Measurements from ENCODE around the gene NDUFA8. TPM values are rescaled to one million over a fixed set of nuclear protein-coding genes. Genes with fewer than 3 reads are reported as not detected.

Gene NDUFA8
- total and polyA plus RNA-seq, 2 of the 4 experiments (the other 2 are of a cell fraction) = 45.2 to 98.1 TPM

DNA sequence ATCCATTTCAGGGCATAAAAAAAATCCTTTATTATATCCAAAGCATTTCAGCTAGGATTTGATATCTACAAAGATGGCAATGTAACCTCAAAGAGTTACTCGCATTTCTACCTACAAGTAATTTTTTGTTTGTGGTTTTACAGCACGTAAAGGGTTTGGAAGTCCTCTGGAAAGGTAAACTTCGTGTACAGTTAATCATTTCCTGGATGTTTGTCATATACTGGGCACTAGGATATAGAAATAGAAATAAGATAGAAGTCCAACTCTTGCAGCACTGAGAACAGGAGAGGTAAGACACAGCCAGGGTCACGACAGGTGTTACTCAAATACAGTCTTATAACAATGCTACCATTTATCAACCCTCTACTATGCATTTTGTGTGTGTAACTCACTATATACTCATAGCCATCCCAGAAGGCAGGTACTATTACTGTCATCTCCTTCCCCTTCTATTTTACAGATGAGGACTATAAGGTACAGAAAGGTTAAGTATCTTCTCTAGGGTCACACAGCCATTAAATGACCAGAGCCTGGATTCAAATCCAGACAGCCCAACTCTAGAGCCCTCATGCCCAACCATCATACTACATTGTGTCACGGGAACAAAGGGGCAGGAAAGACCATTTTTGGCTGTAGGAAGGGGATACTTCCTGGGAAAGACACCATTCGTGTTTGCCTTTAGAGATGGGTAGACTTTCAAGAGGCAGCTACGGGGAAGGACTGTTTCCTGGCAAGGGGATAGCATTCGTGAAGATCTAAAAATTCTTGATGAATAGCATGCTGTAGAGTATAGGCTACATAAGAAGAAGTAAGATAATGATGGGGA lies 19.0 kb downstream of the NDUFA8 start:
- in situ Hi-C loops (cut with MboI; ENCODE audit: low sequenced_read_pairs) = no loop called here

More for the DNA sequence above, 19.0 kb downstream of the NDUFA8 start:
- Histone ChIP-seq H2BK120ac (ENCODE audit: low read depth, low read length) (no peak overlapping the region), H2BK5ac (ENCODE audit: low read depth, low read length, poor library complexity, severe bottlenecking) (no peak overlapping the region), H2AFZ (replicated peaks; ENCODE audit: low read length, poor library complexity) (no peak overlapping the region), H3K79me1 (ENCODE audit: low read depth in 1 of 2, low read length in 2 of 2) (no peaks in the 10 kb centered on the region), H3K56ac (ENCODE audit: extremely low read depth, insufficient read depth, low read length) (no peak overlapping the region), H4K8ac (ENCODE audit: low read depth in 2 of 2, low read length in 2 of 2) (no peak overlapping the region), H3K4me2 (ENCODE audit: low read depth, low read length) (no peak overlapping the region), H3K27me3 (ENCODE audit: control insufficient read depth, insufficient read depth, low read length) (no peaks in the 10 kb centered on the region), H2AK9ac (replicated peaks; ENCODE audit: low read depth, low read length, poor library complexity) (no peak overlapping the region), H4K20me1 (ENCODE audit: insufficient read depth, low read length) (no peaks in the 10 kb centered on the region), H2BK20ac (ENCODE audit: low read depth, low read length) (no peak overlapping the region), H3K9ac (ENCODE audit: low read depth, low read length) (no peak overlapping the region), H3K18ac (ENCODE audit: low read depth, low read length) (no peak overlapping the region), H3K23ac (ENCODE audit: low read depth, low read length) (no peak overlapping the region), H2AK5ac (ENCODE audit: low read depth, low read length) (no peak overlapping the region), H3K27ac (ENCODE audit: insufficient read depth, low read length) (no peak overlapping the region), H2BK15ac (ENCODE audit: low read depth, low read length) (no peak overlapping the region), H3K4me3 (ENCODE audit: insufficient read depth, low read depth, low read length) (no peak overlapping the region), H3K14ac (replicated peaks; ENCODE audit: low read depth, low read length) (no peak overlapping the region), H3K9me3 (ENCODE audit: control insufficient read depth, insufficient read depth, low read length) (no peaks in the 10 kb centered on the region), H4K91ac (ENCODE audit: insufficient read depth, low read depth, low read length) (no peak overlapping the region), H4K5ac (ENCODE audit: low read depth, low read length) (no peak overlapping the region), H3K36me3 (ENCODE audit: control insufficient read depth, insufficient read depth, low read length) (peaks cover 16% of the 10 kb centered on the region), H3K9me1 (ENCODE audit: insufficient read depth, low read length) (peaks cover 8% of the 10 kb centered on the region; the same call in 1 of the 2 replicates), H3K4me1 (ENCODE audit: control insufficient read depth, insufficient read depth, low read length) (peaks cover 3% of the 10 kb centered on the region; the same call in 1 of the 2 replicates), H3K4ac (ENCODE audit: low read depth, low read length) (no peak overlapping the region)
- no TSS peak for BruUV-seq (replicated peaks)
- ChIA-PET POLR2A (ENCODE audit: unreplicated experiment) (no interaction called here), CTCF (no interaction called here)
- ATAC-seq (ENCODE audit: low read depth) (no peak), DNase-seq (no peak)
- TF ChIP-seq CHD1 (IDR thresholded peaks at IDR 0.05; ENCODE audit: low read depth, low read length) = no peak
- TF ChIP-seq BHLHE40 (IDR thresholded peaks at IDR 0.05; ENCODE audit: low read depth, low read length) = no peak
- no peak for TF ChIP-seq RAD21 (IDR thresholded peaks at IDR 0.05; ENCODE audit: low read length)
- no peak for TF ChIP-seq MAFK (IDR thresholded peaks at IDR 0.05; ENCODE audit: low read depth, low read length)
- no peak for TF ChIP-seq MXI1 (IDR thresholded peaks at IDR 0.05; ENCODE audit: borderline replicate concordance, low read depth, low read length)
- no peak for TF ChIP-seq RFX5 (IDR thresholded peaks at IDR 0.05; ENCODE audit: low read depth, low read length)
- TF ChIP-seq ELK1 (IDR thresholded peaks at IDR 0.05; ENCODE audit: borderline replicate concordance, low read depth, low read length) = no peak
- TF ChIP-seq MAZ (IDR thresholded peaks at IDR 0.05; ENCODE audit: borderline replicate concordance, low read depth, low read length) = no peak
- no peak for TF ChIP-seq FOS (IDR thresholded peaks at IDR 0.05; ENCODE audit: low read depth, low read length)
- no peak for TF ChIP-seq RCOR1 (IDR thresholded peaks at IDR 0.05; ENCODE audit: insufficient replicate concordance, low read length)
- TF ChIP-seq, protein P1, sequence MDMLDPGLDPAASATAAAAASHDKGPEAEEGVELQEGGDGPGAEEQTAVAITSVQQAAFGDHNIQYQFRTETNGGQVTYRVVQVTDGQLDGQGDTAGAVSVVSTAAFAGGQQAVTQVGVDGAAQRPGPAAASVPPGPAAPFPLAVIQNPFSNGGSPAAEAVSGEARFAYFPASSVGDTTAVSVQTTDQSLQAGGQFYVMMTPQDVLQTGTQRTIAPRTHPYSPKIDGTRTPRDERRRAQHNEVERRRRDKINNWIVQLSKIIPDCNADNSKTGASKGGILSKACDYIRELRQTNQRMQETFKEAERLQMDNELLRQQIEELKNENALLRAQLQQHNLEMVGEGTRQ (IDR thresholded peaks at IDR 0.05; ENCODE audit: low read depth, low read length) = no peak
- no peak for TF ChIP-seq SMC3 (IDR thresholded peaks at IDR 0.05; ENCODE audit: low read depth, low read length)
- TF ChIP-seq POLR2A (IDR thresholded peaks at IDR 0.05; ENCODE audit: low read depth, low read length) = no peak
- no peak for TF ChIP-seq CEBPB (IDR thresholded peaks at IDR 0.05; ENCODE audit: low read depth, low read length)
- TF ChIP-seq NFE2L2 (IDR thresholded peaks at IDR 0.05; ENCODE audit: low read depth, low read length) = no peak
- 90% methylated on average over 3 of the region's 8 CpGs; no CpG with 5 or more reads in 1 of the 2 experiments for WGBS, 2 experiments (ENCODE audit: extremely low coverage in 2 of 2, insufficient read length in 1 of 2)
- dilution Hi-C loops (cut with HindIII; ENCODE audit: low sequenced_read_pairs, unreplicated experiment) = no loop called here
- intact Hi-C loops (cut with micrococcal nuclease) = no loop called here

All from IMR-90 (cell line).